HG02938 (cell line): Measurements from ENCODE around the gene CAP2.
"Not testable (repeated sequence)": the region's sequence is repeated elsewhere in the genome, so short reads cannot be mapped to it uniquely, and the experiment has no call there.

Experiments used
- ATAC-seq: cut with Tn5 transposase; IDR thresholded peaks from one replicate; pipeline ENCODE4 v1.9.1; 2021; ENCODE audit warnings: mild to moderate bottlenecking, moderate library complexity; ENCODE audit not compliant: unreplicated experiment

The CAP2 gene

DNA sequence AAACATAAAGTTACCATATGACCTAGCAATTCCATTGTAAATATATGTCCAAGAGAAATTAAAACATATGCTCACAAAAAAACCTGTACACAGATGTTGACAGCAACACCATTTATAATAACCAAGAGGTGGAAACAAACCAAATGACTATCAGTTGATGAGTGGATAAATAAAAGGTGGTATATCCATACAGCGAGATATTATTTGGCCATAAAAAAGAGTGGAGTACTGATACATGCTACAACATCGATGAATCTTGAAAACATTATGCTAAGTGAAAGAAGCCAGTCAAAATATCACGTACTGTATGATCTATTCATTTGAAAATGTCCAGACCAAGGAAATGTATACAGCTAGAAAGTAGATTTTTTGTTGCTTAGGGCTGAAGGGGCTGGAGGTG, 2.9 kb downstream of the CAP2 start:
- no peak for ATAC-seq

DNA sequence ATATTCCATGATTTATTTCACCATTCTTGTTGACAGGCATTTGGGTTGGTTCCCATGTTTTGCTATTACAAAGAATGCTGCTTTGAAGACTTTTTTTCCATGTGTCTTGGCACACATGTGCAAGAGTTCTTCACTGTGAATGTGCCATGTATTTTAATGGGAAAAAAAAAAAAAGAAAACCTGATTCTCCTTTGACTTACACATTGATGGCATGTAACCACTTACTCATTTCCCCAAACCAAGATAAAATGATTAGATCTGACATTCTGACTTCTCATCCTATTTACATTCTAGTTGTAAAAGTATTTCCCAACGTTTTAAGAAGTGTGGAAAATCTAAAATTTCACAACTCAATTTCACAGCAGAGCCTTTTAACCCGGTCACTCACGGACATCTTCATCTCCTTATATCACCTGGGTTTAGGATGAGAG, 4.4 kb downstream of the CAP2 start:
- no peak for ATAC-seq

DNA sequence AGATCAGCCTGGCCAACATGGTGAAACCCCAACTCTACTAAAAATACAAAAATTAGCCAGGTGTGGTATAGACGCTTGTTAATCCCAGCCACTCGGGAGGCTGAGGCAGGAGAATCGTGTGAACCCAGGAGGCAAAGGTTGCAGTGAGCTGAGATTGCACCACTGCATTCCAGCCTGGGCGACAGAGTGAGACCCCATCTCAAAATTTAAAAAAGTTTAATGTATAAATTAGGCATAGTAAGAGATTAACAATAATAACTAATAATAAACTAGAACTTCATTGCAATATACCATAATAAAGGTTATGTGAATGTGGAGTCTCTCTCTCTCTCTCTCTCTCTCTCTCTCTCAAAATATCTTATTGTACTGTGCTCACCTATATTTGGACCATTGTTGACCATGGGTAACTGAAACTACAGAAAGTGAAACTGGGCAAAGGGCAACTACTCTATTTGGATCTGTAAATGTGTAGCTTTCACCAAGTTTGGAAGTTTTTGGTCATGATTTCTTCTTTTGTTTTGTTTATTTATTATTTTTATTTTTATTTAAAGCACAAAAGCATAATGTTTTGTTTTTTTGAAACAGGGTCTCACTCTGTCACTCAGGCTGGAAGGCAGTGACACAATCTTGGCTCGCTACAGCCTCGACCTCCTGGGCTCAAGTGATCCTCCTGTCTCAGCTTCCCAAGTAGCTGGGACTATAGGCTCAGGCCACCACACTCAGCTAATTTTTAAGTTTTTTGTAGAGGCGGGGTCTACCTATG, 12.0 kb downstream of the CAP2 start:
- ATAC-seq: not testable (repeated sequence)

DNA sequence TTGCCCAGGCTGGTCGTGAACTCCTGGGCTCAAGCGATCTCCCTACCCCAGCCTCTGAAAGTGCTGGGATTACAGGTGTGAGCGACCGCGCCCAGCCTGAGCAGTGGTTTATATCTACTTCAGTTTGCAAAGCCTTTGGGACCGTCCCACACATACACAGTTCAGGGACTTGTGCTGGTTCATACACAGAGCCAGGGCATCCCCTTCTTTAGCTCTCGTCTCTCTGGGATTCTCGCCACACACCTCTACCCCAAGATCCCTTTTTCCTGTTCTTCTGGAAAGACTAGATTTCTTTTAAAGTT, 12.5 kb downstream of the CAP2 start:
- ATAC-seq: no peak

DNA sequence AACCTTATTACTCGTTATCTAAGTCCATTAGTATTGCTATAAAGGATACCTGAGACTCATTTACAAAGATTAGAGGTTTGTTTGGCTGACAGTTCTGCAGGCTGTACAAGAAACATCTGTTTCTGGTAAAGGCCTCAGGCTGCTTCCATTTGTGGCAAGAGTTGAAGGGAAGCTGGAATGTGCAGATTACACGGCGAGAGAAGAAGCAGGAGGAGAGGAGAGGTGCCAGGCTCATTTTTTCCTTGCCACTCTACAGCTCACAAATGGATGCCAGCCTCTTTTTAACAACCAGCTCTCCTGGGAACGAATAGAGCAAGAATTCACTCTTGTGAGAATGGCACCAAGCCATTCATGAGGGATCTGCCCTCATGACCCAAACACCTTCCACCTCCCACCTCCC, 14.7 kb downstream of the CAP2 start:
- ATAC-seq: no peak

DNA sequence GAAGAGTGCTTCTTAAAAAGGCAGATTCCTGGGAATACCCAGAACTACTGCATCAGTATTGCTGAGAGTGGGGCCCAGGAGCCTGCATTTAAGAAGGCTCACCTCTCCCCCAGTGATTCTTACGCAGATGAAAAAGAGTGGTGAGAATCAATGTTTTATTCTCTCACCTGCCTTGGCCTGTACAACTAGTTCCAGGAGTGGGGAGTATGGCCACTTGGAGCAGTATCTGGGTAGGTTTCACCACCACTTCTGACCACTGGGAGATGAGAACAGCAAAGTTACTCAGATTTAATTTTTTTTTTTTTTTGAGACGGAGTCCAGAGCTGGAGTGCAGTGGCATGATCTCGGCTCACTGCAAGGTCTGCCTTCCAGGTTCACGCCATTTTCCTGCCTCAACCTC, 16.9 kb downstream of the CAP2 start:
- ATAC-seq: no peak

DNA sequence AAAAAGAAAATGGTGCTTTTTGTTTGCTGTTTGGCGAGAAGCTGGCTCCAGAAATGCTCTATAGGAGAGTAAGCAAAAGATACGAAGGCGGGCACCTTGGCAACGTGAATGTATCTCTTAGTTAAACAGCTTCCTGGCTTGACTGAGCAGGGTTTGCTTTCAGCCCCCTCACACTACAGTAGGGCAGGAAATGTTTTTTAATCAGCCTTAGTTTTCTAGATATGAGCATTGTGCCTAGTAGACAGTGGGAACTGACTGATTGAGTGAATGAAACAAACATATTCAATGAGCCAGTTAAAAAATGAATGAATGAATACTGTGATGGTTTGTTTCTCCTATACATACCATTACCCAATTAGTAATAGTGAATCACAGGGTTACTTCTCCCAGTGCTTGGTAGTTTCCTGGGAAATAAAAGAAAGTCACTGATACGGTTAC, 19.9 kb downstream of the CAP2 start:
- ATAC-seq: no peak

DNA sequence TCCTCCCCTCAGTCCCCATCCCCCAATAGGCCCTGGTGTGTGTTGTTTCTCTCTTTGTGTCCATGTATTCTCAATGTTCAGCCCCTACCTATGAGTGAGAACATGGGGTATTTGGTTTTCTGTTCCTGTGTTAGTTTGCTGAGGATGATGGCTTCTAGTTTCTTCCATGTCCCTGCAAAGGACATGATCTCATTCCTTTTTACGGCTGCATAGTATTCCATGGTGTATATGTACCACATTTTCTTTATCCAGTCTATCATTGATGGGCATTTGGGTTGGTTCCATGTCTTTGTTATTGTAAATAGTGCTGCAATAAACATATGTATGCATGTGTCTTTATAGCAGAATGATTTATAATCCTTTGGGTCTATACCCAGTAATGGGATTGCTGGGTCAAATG, 21.0 kb downstream of the CAP2 start:
- not testable (repeated sequence) for ATAC-seq

DNA sequence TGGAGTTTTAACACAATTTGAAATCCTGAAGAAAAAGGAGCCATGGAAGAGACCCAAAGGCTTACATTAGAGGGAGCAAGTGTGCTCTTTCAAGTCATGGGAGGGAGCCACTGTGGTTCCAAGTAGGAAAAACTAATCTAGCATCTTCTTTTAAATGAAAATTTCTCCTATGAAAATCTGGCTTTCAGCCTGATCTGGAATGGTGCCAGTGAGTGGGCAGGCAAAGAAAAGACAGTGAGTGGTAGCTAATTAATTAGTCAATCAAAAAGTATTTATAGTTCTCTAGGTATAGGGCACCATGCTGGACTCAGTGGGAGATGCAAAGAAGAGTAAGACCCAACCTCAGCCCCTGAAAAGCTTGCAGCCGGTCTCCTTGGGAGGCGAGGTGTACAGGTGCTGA, 21.9 kb downstream of the CAP2 start:
- no peak for ATAC-seq

DNA sequence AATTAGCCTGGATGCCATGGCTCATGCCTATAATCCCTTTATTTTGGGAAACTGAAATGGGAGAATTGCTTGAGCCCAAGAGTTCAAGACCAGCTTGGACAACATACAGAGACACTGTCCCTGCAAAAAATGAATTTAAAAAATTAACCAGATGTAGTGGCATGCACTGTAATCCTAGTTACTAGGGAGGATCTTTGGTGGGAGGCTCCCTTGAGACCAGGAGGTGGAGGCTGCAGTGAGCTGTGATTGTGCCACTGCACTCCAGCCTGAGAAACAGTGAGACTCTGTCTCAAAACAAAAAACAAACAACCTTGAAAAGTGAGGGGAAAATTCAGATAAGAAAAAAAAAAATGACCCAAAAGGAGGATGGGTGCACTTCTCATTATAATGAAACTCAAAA, 23.4 kb downstream of the CAP2 start:
- no peak for ATAC-seq

DNA sequence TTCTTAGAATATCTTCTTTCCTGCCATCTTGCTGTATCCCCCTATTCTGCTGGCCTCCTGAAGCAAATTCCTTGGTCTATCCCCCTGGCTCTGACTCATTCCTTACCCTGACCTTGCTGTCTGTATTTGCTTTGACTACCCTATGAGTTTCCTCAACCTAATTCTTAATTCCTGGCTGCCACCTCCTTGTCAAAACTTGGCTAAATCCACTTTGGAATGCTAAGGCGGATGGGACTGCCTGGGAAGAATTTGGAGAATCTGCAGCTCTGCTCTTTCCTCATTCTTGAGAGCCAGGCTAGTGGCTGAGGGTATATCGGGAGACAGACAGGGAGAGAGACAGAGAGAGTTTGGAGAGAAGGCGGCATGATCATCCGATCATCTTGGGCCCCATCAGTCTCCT, 24.4 kb downstream of the CAP2 start:
- no peak for ATAC-seq

DNA sequence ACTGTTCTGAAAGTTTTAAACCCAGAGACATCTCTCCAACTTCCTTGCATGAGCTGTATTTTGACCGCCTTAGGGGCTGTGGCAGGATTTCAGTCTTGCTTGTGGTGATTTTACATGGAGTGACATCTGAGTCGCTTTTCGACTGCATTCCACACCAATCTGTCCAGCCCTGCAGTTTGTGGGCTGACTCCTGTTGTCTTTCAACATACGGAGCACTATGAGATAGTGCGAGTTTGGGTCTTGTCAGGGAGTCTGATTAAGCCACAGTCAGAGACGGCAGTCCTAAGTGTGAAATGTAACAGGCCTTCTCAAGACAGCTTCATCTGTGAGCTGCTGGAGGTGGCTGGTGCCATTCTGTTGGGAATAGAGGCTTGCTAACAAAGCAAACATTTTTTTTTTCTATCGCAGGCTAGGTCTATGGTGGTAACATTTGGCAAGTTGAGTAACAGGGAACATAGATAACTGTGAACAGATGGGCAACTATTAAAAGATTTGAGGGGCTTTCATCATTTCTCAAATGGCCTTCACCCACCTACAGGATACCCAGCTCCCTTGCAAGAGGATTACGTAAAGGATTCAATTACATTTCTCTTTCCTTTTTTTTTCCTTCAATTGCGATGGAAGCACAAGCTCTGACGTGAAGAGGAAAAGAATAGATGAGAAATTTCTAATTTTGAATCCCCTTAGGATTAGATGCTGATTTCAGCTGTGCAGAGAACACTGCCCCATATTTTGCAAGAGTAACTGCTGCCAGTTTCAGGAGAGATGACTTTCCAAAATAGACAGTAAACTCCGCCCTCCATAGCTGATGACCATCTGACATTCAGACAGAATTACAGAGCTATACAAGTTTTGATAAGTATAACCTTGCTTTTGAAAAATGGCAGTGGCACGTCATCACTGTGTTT, 25.1 kb downstream of the CAP2 start:
- ATAC-seq: no peak

DNA sequence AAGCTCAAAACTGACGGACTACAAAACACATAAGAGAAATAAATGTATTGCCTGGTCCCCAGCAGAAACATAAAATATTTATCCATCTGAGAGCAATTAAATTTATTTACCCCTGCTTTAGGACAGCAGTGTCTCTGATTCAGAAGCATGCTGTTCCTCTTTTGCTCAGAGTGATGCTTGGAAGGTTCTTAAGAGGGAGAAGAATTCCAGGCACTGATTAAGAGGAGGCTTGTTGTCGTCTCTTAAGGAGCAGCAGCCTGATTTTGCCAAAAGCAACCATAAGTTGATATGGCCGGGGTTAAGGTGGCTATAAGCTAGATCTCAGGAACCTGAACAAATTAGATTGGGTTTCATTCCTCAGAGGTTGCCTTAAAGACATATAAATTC, 25.8 kb downstream of the CAP2 start:
- ATAC-seq: no peak

DNA sequence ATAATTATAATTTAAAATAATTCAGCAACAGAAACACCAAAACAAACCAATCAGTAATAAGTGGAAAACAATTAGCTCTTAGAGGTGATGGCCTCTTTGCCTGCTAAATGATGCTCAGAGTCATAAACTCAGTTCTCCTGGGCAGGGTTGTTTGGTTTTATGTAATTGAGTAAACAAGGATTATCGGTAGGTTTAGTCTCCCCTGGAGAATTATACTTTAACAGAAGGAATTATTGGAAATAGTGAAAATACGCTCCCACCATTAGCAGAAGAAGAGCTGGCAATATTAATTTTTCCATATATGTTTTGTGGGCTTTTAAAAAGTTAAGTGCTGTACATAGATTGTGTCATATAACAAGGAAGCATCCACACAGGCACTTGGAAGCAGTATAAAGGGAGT, 27.0 kb downstream of the CAP2 start:
- ATAC-seq: no peak

DNA sequence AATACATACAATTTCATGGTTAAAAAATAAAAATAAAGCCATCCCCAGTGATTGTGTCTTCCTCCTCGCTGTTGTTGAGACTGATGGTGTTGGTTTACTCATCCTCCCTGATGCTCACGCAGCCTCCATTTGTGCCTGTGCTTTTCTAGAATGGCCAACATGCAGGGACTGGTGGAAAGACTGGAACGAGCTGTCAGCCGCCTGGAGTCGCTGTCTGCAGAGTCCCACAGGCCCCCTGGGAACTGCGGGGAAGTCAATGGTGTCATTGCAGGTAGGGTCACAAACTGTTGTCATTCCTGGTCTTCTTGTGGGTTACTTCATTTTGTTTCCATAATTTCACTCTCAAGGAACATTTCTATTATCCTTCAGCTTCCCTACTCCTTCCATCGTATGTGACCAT, 28.0 kb downstream of the CAP2 start:
- no peak for ATAC-seq

DNA sequence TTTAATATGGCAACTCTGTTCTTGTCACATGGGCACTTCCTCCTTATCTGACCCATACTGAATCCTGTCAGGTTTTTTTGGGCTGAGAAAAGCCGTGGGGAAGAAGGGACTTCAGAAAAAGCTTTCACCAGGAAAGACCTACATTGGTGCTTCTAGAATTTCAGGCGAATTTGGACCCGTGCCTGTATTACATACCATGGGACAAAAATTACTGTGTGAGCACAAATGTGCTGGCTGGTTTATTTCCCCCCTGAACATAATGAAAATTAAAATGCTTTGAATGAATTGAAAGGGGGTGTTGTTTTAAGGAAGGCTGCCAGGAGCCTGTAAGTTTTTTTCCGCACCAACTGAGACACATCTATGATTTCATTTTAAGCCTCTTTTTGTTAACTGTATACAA, 29.6 kb downstream of the CAP2 start:
- no peak for ATAC-seq

DNA sequence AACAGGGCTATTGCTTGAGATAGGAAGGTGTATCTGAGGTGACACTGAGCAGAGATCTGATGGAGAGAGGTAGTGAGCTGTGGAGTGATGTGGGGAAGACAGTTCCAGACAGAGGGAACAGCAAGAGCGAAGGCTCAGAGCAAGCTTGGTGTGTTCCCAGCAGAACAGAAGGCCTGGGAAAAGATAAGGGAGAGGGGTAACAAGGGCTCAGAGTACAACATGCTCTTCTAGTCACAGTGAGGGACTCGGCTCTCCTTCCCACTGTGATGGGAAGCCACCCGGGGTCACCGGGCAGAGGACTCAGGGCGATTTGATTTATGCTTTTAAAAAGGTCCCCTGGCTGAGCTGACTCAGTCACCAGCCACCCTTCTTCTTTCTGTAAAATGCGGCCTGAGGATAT, 33.7 kb downstream of the CAP2 start:
- ATAC-seq: no peak

DNA sequence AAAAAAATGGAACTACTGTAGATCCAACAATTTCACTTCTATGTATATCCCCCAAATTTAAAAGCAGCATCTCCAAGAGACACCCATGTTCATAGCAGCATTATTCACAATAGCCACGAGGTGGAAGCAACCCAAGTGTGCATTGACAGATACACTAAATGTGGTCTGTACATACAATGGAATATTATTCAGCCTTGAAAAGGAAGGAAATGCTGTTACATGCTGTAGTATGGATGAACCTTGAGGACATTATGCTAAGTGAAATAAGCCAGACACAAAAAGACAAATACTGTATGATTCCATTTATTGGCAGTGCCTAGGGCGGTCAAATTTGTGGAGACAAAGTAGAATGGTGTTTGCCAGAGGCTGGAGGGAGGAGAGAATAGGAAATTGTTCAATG, 34.2 kb downstream of the CAP2 start:
- ATAC-seq: no peak

DNA sequence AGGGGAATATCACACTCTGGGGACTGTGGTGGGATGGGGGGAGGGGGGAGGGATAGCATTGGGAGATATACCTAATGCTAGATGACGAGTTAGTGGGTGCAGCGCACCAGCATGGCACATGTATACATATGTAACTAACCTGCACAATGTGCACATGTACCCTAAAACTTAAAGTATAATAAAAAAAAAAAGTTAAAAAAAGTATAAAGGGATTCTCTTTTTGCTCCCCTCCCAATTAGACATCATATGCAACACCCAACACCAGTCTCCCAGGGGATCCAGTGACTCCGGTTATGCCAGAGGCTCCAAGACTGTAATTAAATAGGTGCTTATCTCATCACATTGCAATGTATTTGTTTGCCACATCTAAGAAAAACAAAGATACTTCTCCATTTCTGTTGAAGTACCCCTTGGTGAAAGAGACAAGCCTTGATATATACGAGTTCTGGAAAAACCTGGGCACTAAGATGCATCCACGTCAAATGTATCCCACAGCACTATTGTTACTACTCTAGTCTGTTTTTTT, 35.3 kb downstream of the CAP2 start:
- not testable (repeated sequence) for ATAC-seq

DNA sequence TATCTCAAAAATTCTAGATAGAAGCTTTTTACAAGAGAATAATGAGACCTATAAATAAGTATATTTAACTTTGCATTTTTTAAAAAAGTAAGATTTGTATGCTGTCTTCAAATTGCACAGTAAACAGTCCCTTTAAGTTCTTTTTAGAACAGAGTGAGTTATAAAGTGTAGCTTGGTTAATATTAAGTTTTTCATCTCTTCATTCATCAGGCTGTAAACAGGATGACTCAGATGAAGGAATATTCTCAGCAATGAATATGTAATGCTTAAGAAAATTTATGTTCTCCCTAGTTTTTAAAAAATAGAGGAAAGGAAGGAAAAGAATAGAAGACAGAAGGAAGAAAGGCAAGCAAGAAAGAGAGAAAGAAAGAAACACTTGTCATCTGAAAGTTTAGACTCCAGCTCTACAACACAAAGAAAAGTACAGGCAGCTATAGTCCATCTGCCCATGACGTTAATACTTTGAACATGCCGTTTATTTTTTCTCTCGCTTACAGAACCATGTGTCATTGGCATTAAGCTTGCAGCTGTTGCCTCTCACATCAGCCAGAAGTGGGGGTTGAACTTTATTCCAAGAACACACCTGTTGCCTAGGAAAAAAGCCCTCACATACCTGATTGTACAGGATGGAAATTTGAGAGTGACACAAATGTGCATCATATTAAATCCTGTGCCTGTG, 36.1 kb downstream of the CAP2 start:
- ATAC-seq: no peak

DNA sequence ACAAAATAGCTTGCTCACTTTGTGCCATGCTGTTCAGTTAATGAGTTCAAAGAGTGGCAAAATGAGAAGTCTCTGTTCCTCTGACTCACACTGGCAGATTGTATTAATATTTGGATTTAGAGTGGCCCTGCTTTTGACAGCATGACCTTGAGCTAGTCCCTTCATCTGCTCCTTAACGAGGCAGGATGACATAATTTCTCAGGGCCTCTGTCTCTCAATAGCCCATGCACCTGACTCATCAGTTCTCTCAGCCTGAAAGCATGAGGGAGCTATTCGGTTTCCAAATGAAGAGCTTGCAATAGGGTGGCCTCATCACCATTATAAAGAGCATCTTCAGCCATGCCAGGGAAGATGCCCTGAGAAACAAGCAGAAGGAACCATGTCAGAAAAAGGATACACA, 38.2 kb downstream of the CAP2 start:
- ATAC-seq: no peak

DNA sequence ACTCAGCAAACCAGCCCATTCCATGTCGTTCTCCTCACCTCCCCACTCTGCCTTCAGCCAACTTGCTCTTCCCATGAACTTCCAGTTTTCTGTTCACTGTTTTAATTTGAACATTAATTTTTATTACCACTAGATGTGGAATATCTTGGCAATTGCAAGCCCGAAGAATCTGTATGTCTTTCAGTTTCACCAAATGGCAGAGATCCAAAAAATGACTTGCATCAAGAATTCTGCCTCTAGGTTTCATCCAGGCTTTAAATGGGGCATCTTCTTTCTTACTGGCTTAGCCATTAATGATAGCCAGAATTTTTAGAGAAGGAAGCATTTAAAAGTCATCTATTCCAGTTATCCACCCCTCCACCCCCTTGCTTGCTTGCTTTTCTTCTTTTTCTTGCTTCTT, 39.0 kb downstream of the CAP2 start:
- no peak for ATAC-seq
